Measurements from ENCODE around the gene SGPP1.
"Not testable (repeated sequence)": the region's sequence is repeated elsewhere in the genome, so short reads cannot be mapped to it uniquely, and the experiment has no call there.

SGPP1 gene

DNA sequence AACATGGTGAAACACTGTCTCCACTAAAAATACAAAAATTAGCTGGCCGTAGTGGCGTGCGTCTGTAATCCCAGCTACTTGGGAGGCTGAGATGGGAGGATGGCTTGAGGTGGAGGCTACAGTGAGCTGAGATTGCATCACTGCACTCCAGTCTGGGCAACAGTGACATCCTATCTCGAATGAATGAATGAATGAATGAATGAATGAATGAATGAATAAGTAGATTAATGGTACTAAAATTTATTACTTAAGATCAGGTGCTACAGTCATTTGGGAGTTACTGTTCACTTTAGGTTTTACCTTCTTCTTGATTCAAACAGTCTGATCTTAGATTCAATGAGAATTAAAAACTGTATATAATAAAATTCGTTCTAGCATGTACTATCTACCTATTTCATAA lies 54.6 kb downstream of the SGPP1 start:
- DNase-seq (ENCODE audit: low spot score) = no peak

- no peak for DNase-seq (ENCODE audit: low spot score)
These were observed 55.3 kb downstream of the SGPP1 start for GRCh38 chr14:63672417-63673180.

- no peak for DNase-seq (ENCODE audit: low spot score)
These were observed 55.9 kb downstream of the SGPP1 start for GRCh38 chr14:63671987-63672386.

GRCh38 chr14:63670692-63671091 lies 57.2 kb downstream of the SGPP1 start:
- no peak for DNase-seq (ENCODE audit: low spot score)

DNA sequence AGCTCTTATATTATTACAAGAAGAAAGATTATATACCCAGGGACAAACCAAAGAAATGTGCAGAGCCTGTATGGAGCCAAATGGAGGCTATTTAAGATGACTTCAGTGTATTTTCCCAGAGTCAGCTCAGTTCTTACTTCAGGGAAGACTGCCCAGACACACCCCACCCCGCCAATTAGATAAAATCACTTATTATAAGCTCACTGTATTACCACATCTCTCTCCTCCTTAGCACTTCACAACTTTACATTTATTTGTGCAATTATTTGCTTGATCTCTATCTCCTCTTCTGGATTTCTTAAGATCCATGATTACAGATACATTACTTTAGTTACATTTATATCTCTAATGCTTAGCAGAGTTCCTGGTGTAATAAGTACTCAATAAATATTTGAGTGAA lies 61.5 kb downstream of the SGPP1 start:
- no peak for DNase-seq (ENCODE audit: low spot score)

- peak; percentile 21 for DNase-seq (ENCODE audit: low spot score)
These were observed 64.2 kb downstream of the SGPP1 start for GRCh38 chr14:63663428-63664341.

DNA sequence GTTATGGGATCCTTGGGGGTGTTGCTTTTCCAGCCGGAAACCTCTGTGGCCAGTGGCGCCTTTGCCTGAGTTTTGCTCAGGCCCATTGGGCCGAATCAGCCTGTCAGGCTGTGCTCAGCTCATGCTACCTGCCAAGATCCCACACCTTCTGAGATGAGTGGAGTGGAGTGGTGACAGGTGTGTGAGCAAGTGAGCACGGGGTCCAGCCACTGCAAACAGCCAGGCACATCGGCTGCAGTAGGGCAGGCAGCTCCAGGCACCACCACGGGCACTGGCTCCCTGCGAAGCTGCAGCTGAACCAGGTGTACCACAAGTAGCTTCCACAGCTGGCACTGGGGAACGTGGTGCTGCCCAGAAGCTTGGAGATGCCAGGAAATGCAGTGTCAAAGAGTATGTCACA lies 65.1 kb downstream of the SGPP1 start:
- no peak for DNase-seq (ENCODE audit: low spot score)

DNA sequence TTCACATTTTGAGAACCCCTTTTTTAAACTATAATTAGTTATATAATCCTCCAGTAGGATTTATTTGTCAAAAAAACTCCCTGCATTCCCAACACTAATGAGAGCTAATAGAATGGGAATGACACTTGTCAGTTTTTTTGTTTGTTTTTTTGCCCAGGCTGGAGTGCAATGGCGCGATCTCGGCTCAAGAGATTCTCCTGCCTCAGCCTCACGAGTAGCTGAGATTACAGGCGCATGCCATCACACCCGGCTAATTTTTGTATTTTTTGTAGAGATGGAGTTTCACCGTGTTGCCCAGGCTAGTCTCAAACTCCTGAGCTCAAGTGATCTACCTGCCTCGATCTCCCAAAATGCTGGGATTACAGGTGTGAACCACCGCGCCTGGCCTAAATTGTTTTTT lies 66.0 kb downstream of the SGPP1 start:
- DNase-seq (ENCODE audit: low spot score) = not testable (repeated sequence)

GRCh38 chr14:63659726-63660125 lies 68.1 kb downstream of the SGPP1 start:
- no peak for DNase-seq (ENCODE audit: low spot score)

DNA sequence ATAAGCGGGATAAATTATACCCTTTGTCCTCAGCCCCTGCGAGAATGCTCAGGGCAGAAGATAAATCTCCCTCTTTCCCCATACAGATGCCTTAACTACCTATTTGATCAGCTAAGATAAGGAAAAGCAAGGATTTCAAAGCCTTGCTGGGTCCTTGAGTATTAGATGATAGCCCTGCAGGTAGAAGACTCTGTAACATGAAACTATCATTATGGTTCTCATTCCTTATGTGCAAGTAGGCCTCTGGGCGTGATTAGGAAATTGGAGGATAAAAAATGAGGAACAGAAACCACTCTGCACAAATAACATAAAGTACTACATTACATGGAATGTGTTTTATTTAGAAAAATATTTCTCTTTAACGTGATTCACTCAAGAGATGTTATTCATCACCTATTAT lies 71.7 kb downstream of the SGPP1 start:
- DNase-seq (ENCODE audit: low spot score) = no peak

GRCh38 chr14:63654936-63655335 lies 72.9 kb downstream of the SGPP1 start:
- DNase-seq (ENCODE audit: low spot score) = no peak

GRCh38 chr14:63654346-63654745 lies 73.5 kb downstream of the SGPP1 start:
- no peak for DNase-seq (ENCODE audit: low spot score)

GRCh38 chr14:63652406-63652805 lies 75.5 kb downstream of the SGPP1 start:
- no peak for DNase-seq (ENCODE audit: low spot score)

- DNase-seq (ENCODE audit: low spot score) = no peak
These were observed 77.5 kb downstream of the SGPP1 start for GRCh38 chr14:63650256-63650952.

GRCh38 chr14:63647696-63648410 lies 80.0 kb downstream of the SGPP1 start:
- DNase-seq (ENCODE audit: low spot score) = no peak

DNA sequence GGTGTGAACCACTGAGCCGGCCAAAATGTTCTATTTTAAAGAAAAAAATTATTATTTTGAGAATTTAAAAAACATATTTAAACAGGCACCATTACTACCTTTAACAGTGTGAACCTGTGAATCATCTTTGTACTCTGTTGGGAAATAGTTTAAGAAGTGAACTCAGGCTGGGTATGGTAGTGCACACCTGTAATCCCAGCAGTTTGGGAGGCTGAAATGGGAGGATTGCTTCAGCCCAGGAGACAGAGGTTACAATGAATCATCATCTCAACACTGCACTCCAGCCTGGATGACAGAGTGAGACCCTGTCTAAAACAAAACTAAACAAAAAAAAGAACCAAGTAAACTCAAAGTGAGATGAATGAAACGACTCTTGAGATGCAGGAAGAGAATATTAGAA lies 83.1 kb downstream of the SGPP1 start:
- DNase-seq (ENCODE audit: low spot score) = no peak

- DNase-seq (ENCODE audit: low spot score) = no peak
These were observed 85.0 kb downstream of the SGPP1 start for GRCh38 chr14:63642656-63643382.

DNA sequence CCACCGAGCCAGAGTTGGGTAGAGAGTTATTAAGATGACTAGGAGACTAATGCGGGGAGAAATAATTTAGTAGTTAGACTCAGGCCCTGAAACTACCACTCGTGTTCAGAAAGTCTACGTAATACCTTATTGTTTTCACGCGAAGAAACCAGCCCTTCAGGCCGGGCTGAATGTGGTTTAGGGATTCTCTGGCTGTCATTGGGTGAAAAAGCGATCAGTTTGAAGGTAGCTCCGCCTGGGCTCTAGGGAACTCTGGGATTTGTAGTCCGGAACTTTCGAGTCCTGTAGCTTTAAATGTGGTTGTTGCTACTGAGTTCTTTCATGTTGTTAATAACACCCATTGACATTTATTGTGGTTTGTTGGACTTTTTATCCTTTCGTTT lies 85.6 kb downstream of the SGPP1 start:
- DNase-seq (ENCODE audit: low spot score) = peak; percentile 84

DNA sequence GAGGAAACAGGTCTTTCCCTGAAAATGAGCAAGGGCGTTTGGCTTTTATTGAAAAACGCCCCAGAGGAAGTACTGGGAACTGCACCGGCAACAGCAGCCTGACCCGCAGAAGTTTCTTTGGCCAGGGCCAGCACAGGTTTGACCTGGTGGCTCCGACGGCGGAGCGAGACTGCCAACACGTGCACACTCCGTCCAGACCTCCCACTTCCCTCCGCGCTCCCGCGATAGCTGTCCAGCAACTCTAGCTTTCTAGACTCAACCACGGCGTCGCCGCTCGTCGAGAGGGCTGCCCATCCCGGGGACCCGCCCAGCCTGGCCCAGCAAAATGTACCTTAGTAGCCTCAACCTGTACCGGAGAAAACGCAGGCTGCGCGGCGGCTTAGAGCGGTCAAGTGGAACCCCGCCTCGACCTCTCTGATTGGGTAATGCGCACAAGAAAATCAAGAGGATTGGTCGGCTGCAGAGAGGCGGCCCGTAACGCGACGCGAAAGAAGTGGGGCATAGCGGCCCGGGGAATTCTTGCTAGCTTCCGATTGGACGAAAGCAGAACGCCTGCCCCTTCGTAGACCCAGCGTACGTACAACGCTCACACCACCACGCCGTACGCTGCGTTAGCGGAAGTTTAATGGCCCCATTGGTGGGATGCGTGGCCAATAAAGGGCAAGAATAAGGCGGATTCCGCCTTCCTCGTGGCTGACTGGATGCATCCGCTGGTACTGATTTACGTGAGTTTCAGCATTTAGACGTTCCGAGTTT lies 86.2 kb downstream of the SGPP1 start, which contains the start of gene WDR89:
WDR89 (minus strand) TSS at position 399 of the 756 bp plus-strand sequence. CDS start 41,929 bp downstream, outside the sequence.
- DNase-seq (ENCODE audit: low spot score) = peak; percentile 97

- DNase-seq (ENCODE audit: low spot score) = no peak
These were observed 89.4 kb downstream of the SGPP1 start for GRCh38 chr14:63638493-63638892.

All from iPS-NIHi11 (cell line).